GF-D8 (cell line): Measurements from ENCODE around the gene C19orf25.
"Not testable (repeated sequence)": the region's sequence is repeated elsewhere in the genome, so short reads cannot be mapped to it uniquely, and the experiment has no call there.

Experiments
- DNase-seq: peaks from one replicate; lab custom pipeline; 2025; lab: John Stamatoyannopoulos, UW

C19orf25 gene

GRCh38 chr19:1512671-1513498 is 33.9 kb upstream of the C19orf25 start, which contains the start of gene ADAMTSL5:
TSS of gene ADAMTSL5 (minus strand) at chr19:1513019. CDS start at chr19:1510943, 2,076 bp downstream.
- no peak for DNase-seq

- no peak for DNase-seq
Observed at GRCh38 chr19:1511318-1512317, 32.6 kb upstream of the C19orf25 start.

DNA sequence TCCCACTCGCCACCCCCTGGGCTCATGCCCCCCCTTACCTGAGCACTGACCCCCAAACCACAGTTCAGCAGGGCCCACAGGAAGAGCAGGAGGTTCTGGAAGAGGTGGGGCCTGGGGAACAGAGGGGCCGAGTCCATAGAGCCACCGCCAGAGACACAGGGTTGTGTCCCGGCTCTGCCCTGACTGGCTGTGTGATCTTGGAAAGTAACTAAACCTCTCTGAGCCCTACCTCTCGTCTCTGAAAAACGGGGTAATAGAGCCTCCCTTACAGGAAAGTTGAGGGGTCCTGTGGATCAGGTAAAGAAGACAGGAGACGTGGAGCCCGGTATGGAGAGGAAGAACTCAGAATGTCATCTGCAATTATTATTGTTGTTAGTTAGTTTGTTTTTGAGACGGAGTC is 31.8 kb upstream of the C19orf25 start:
- DNase-seq = no peak

- DNase-seq = no peak
Observed at GRCh38 chr19:1510442-1510806, 31.4 kb upstream of the C19orf25 start.

- DNase-seq = no peak
Observed at GRCh38 chr19:1509602-1510441, 30.8 kb upstream of the C19orf25 start.

- DNase-seq = no peak
Observed at GRCh38 chr19:1508507-1508856, 29.5 kb upstream of the C19orf25 start.

DNA sequence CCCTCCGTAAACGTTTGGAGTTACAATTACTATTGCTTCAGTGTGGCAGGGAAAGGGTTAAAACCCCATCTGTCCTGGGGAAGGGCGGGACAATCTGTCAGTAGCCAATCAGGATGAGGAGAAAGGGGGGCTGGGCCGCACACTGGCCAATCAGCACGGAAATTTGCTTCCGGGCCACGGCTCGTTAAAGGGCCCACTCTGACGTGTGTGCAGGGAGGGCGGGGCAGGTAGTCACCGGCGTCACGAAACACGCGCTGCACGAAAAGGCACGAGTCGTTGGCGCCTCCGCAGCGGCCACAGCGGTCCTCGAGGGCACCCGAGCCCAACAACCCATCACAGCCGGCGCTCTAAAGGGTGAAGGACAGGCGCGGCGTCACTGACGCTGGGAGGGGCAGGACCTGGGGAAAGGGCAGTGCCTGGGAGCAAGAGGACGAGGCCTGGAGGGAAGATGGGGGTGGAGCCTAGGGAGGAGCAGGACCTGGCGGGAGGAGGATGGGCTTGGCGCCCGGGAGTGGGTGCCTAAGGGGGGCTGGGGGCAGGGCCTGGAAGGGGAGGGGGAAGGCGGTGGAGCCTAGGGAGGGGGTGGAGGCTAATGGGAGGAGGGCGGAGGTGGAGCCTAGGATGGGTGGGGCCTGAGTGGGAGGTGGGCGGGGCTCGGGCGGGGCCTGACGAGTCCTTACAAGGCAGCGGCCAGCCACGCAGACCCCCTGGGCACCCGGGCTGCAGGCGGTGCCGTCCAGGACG is 28.9 kb upstream of the C19orf25 start:
- DNase-seq = peak; percentile 80

DNA sequence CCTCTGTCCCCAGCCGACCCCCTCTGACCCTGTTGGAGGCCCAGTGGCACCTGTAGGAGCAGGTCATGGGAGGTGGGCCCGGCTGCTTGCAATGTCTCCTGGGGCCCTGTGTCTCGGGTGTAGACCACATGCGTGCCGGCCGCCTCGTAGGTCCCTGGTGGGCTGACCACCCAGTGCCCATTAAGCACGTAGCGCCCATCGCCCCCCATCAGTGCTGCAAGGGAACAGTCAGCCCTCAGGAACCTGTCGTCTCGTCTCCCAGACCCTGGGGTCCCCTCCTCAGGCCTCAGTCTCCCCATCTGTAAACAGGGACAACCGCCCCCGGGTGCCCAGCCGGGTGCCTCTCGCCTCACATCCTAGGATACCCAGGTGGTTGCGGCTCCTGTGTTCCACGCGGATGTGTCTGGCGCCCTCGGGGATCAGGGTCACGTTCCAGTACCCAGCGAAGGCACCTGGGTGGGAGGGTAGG is 28.2 kb upstream of the C19orf25 start:
- no peak for DNase-seq

- DNase-seq = no peak
Observed at GRCh38 chr19:1505991-1506881, 27.2 kb upstream of the C19orf25 start.

DNA sequence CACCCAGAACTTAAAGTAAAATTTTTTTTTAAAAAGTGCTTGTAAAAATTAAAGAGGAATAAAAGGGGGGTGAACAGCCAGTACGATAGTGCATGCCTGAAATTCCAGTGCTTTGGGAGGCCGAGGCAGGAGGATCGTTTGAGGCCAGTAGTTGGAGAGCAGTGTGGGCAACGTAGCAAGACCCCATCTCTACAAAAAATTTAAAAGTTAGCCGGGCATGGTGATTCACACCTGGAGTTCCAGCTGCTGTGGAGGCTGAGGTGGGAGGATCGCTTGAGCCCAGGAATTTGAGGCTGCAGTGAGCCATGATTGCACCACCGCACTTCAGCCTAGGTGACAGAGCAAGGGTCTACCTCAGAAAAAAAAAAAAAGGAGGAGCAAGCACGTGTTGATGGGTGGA is 26.0 kb upstream of the C19orf25 start:
- no peak for DNase-seq

- DNase-seq = no peak
Observed at GRCh38 chr19:1503925-1504773, 25.1 kb upstream of the C19orf25 start.

DNA sequence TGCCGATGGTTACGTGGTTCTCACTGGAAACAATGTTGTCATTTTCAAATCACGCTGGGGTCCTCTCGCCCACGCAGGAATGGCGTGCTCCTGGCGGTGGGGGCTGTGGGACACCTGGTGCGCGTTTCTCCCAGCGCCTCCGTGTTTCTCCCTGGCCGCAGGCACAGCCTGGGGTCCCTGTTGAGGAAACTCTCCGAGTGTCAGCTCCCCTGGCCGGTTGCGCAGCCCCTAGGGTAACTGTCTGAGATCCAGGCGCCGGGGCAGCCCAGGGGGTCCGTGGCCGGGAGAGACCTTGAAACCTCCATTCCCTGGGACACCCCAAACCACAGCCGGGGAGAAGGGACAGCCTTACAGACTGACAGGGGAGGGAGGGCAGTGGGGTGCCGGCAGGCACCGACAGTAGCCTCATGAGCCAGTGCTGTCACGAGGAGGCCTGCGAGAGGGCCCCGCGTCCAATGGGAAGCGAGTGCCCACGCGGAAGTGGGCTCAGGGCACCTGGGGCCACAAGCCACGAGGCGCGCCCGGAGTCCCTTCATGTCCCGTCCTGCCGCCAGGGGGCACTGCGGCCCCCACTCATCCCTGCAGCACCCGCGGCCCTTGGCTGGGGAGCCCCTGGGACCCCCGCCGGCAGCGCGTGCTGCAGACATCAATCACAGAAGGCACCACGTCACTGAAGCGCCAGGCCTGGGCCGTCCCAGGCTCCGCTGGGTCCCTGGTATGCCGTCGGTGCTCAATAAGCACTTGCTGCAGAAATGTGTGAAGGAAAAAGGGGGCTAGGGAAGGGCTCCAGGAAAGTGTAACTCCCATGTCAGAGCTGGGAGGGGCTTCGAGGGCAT is 24.3 kb upstream of the C19orf25 start:
- no peak for DNase-seq

DNA sequence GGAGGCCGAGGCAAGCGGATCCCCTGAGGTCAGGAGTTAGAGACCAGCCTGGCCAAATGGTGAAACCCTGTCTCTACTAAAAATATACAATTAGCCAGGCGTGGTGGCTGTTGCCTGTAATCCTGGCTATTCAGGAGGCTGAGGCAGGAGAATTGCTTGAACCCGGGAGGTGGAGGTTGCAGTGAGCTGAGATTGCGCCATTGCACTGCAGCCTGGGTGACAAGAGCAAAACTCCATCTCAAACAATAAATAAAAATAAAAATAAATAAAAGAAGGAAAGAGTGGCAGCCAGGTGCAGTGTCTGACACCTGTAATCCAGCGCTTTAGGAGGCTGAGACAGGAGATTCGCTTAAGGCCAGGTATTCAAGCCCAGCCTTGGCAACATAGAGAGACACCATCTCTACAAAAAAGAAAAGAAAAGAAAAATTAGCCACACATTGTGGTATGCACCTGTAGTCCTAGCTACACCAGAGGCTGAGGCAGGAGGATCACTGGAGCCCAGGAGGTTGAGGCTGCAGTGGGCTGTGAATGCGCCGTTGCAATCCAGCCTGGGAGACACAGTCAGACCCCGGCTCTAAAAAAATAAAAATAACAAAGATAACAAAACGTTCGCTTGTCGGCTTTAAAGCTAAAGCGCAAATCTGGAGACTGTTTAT is 23.5 kb upstream of the C19orf25 start:
- DNase-seq = no peak

- no peak for DNase-seq
Observed at GRCh38 chr19:1501200-1501595, 22.2 kb upstream of the C19orf25 start.

GRCh38 chr19:1499231-1499630 is 20.2 kb upstream of the C19orf25 start:
- not testable (repeated sequence) for DNase-seq

- no peak for DNase-seq
Observed at GRCh38 chr19:1497578-1498235, 18.7 kb upstream of the C19orf25 start.
